22Rv1 (cell line): ENCODE measurements around the gene PLA2G7.

Experiments
- CTCF ChIP-seq: fragments of 450-650 bp; IDR thresholded peaks from 2 replicates; pipeline ENCODE4 v1.5.1; 2017; ENCODE audit warnings: mild to moderate bottlenecking
- ZFX ChIP-seq: fragments of 450-650 bp; IDR thresholded peaks from 2 replicates; pipeline ENCODE4 v1.6.1; 2017; ENCODE audit warnings: antibody characterized with exemption, borderline replicate concordance

- TF ChIP-seq CTCF (no peak), ZFX (no peak)
These were observed 28.3 kb upstream of the PLA2G7 start for GRCh38 chr6:46763466-46763865.
